Neural cell (in vitro differentiated cells): ENCODE data around the gene LHFPL5. TPM values are rescaled to one million over a fixed set of nuclear protein-coding genes. Genes with fewer than 3 reads are reported as not detected.

Source experiments
- H2AFZ ChIP-seq: fragments of 200-600, 300-800 bp; sonication (generic), shearing (Covaris generic); 2 replicates; pipeline ENCODE4 v1.6.0; 2014; ENCODE audit warnings: low read depth, mild to moderate bottlenecking, antibody characterized with exemption, low read length, moderate library complexity
- H3F3A ChIP-seq: fragments of 200-600 bp; shearing (Covaris generic); 2 replicates; pipeline ENCODE4 v1.6.1; 2016; ENCODE audit warnings: mild to moderate bottlenecking, moderate library complexity, mixed read lengths, antibody characterized with exemption, low read length; ENCODE audit not compliant: insufficient read depth, poor library complexity, severe bottlenecking
- H3K27ac ChIP-seq: fragments of 200-600, 300-800 bp; sonication (generic), shearing (Covaris generic); 2 replicates; pipeline ENCODE4 v1.5.1; 2014; ENCODE audit warnings: mild to moderate bottlenecking, low read length, moderate library complexity
- H3K27me3 ChIP-seq: fragments of 300-800, 200-600 bp; sonication (generic), shearing (Covaris generic); 2 replicates; pipeline ENCODE4 v1.6.0; 2014; ENCODE audit warnings: mild to moderate bottlenecking, low read depth, low read length, moderate library complexity; ENCODE audit not compliant: insufficient read depth
- H3K36me3 ChIP-seq: fragments of 300-800, 200-600 bp; sonication (generic), shearing (Covaris generic); 2 replicates; pipeline ENCODE4 v1.5.1; 2014; ENCODE audit warnings: mild to moderate bottlenecking, antibody characterized with exemption, low read length, moderate library complexity; ENCODE audit not compliant: insufficient read depth
- H3K4me2 ChIP-seq: fragments of 300-800, 200-600 bp; sonication (generic), shearing (Covaris generic); 2 replicates; pipeline ENCODE4 v1.6.0; 2014; ENCODE audit warnings: mild to moderate bottlenecking, low read length
- H3K4me3 ChIP-seq: fragments of 300-800, 200-600 bp; sonication (generic), shearing (Covaris generic); 2 replicates; pipeline ENCODE4 v1.5.1; 2014; ENCODE audit warnings: mild to moderate bottlenecking, low read length, moderate library complexity
- H3K79me2 ChIP-seq: fragments of 200-600 bp; shearing (Covaris generic); replicated peaks from 2 replicates; pipeline ENCODE4 v1.6.0; 2014; ENCODE audit warnings: mild to moderate bottlenecking, low read length, moderate library complexity; ENCODE audit not compliant: insufficient read depth
- H3K9ac ChIP-seq: fragments of 300-800, 200-600 bp; sonication (generic), shearing (Covaris generic); 2 replicates; pipeline ENCODE4 v1.6.1; 2016; ENCODE audit warnings: mild to moderate bottlenecking, low read length, mixed read lengths
- H3K9me2 ChIP-seq: fragments of 200-600 bp; shearing (Covaris generic); 2 replicates; pipeline ENCODE4 v1.6.1; 2016; ENCODE audit warnings: mild to moderate bottlenecking, low read length, mixed read lengths; ENCODE audit not compliant: insufficient read depth
- H3K9me3 ChIP-seq: fragments of 200-600, 300-800 bp; sonication (generic), shearing (Covaris generic); 2 replicates; pipeline ENCODE4 v1.6.1; 2016; ENCODE audit warnings: mild to moderate bottlenecking, mixed run types, low read length, moderate library complexity, mixed read lengths
- H4K20me1 ChIP-seq: fragments of 200-600 bp; shearing (Covaris generic); 2 replicates; pipeline ENCODE4 v1.6.1; 2016; ENCODE audit warnings: mild to moderate bottlenecking, mixed run types; ENCODE audit not compliant: insufficient read depth
- EP300 ChIP-seq: fragments of 450-650 bp; conservative IDR thresholded peaks from 2 replicates; pipeline ENCODE4 v1.6.1; 2014; ENCODE audit warnings: antibody characterized with exemption, mild to moderate bottlenecking, moderate library complexity; ENCODE audit not compliant: poor library complexity, severe bottlenecking
- EZH2 ChIP-seq: fragments of 200-600, 300-800 bp; shearing (Covaris generic), sonication (generic); IDR thresholded peaks from 2 replicates; pipeline ENCODE4 v1.6.1; 2014; ENCODE audit warnings: antibody characterized with exemption, low read length, borderline replicate concordance, mild to moderate bottlenecking; ENCODE audit not compliant: insufficient read depth, poor library complexity, severe bottlenecking
- MXI1 ChIP-seq: fragments of 450-650 bp; conservative IDR thresholded peaks from 2 replicates; pipeline ENCODE4 v1.6.1; 2014; ENCODE audit warnings: antibody characterized with exemption, mild to moderate bottlenecking; ENCODE audit not compliant: poor library complexity, severe bottlenecking
- POLR2AphosphoS5 ChIP-seq: IDR thresholded peaks from 2 replicates; pipeline ENCODE4 v1.6.1; 2012
- RAD21 ChIP-seq: fragments of 450-650 bp; conservative IDR thresholded peaks from 2 replicates; pipeline ENCODE4 v1.6.1; 2014; ENCODE audit warnings: antibody characterized with exemption, mild to moderate bottlenecking, moderate library complexity
- SMC3 ChIP-seq: fragments of 450-650 bp; conservative IDR thresholded peaks from 2 replicates; pipeline ENCODE4 v1.6.1; 2014; ENCODE audit warnings: antibody characterized with exemption, mild to moderate bottlenecking, moderate library complexity; ENCODE audit not compliant: poor library complexity
- TAF1 ChIP-seq: IDR thresholded peaks from 2 replicates; pipeline ENCODE4 v1.6.1; 2012; ENCODE audit warnings: low read depth
- polyA plus RNA-seq: library from polyadenylated mRNA; depleted of rRNA; stranded (reverse); fragments of >200 nt; gene quantifications from 2 replicates; pipeline ENCODE4 v1.2.3, GENCODE V29; 2014
- TF ChIP-seq, protein P1 (sequence below): fragments of 450-650 bp; IDR thresholded peaks from 2 replicates; pipeline ENCODE4 v1.5.1; 2014; ENCODE audit warnings: antibody characterized with exemption, mild to moderate bottlenecking, moderate library complexity; ENCODE audit not compliant: poor library complexity, severe bottlenecking
- TF ChIP-seq, protein P2 (sequence below): IDR thresholded peaks from 2 replicates; pipeline ENCODE4 v1.6.1; 2012; ENCODE audit warnings: borderline replicate concordance

LHFPL5 gene
- polyA plus RNA-seq, 1 donor from 2014 or later: 0.17 TPM

DNA sequence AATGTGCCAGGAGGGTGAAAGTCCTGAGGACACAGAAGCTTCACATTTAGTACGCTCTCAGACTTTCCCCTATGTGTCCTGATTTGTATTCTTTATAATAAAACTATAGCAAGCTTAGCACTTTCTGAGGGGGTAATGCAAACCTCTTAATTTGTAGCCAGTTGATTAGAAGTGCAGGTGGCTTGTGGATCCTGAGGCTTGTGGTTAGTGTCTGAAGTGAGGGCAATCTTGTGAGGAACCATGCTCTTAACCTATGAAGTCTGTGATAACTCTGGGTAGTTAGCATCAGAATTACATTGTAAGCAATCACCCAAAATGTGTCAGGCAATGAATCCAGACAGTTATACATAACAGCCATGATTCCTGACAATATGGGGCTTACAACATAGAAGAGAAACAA lies 51.1 kb downstream of the LHFPL5 start:
- Histone ChIP-seq H4K20me1 (no peaks in the 10 kb centered on the region), H3K27me3 (no peaks in the 10 kb centered on the region), H3F3A (no peaks in the 10 kb centered on the region), H3K36me3 (peaks cover 4% of the 10 kb centered on the region), H3K9ac (no peak overlapping the region), H3K4me3 (no peak overlapping the region), H3K9me3 (no peaks in the 10 kb centered on the region), H3K79me2 (no peaks in the 10 kb centered on the region), H3K9me2 (no peaks in the 10 kb centered on the region), H3K4me2 (no peak overlapping the region), H3K27ac (no peak overlapping the region), H2AFZ (no peak overlapping the region)
- TF ChIP-seq RAD21 (no peak), TAF1 (no peak), POLR2AphosphoS5 (no peak), EP300 (no peak), EZH2 (no peak), MXI1 (no peak), SMC3 (no peak)
- TF ChIP-seq, protein P1, sequence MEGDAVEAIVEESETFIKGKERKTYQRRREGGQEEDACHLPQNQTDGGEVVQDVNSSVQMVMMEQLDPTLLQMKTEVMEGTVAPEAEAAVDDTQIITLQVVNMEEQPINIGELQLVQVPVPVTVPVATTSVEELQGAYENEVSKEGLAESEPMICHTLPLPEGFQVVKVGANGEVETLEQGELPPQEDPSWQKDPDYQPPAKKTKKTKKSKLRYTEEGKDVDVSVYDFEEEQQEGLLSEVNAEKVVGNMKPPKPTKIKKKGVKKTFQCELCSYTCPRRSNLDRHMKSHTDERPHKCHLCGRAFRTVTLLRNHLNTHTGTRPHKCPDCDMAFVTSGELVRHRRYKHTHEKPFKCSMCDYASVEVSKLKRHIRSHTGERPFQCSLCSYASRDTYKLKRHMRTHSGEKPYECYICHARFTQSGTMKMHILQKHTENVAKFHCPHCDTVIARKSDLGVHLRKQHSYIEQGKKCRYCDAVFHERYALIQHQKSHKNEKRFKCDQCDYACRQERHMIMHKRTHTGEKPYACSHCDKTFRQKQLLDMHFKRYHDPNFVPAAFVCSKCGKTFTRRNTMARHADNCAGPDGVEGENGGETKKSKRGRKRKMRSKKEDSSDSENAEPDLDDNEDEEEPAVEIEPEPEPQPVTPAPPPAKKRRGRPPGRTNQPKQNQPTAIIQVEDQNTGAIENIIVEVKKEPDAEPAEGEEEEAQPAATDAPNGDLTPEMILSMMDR: no peak
- TF ChIP-seq, protein P2, sequence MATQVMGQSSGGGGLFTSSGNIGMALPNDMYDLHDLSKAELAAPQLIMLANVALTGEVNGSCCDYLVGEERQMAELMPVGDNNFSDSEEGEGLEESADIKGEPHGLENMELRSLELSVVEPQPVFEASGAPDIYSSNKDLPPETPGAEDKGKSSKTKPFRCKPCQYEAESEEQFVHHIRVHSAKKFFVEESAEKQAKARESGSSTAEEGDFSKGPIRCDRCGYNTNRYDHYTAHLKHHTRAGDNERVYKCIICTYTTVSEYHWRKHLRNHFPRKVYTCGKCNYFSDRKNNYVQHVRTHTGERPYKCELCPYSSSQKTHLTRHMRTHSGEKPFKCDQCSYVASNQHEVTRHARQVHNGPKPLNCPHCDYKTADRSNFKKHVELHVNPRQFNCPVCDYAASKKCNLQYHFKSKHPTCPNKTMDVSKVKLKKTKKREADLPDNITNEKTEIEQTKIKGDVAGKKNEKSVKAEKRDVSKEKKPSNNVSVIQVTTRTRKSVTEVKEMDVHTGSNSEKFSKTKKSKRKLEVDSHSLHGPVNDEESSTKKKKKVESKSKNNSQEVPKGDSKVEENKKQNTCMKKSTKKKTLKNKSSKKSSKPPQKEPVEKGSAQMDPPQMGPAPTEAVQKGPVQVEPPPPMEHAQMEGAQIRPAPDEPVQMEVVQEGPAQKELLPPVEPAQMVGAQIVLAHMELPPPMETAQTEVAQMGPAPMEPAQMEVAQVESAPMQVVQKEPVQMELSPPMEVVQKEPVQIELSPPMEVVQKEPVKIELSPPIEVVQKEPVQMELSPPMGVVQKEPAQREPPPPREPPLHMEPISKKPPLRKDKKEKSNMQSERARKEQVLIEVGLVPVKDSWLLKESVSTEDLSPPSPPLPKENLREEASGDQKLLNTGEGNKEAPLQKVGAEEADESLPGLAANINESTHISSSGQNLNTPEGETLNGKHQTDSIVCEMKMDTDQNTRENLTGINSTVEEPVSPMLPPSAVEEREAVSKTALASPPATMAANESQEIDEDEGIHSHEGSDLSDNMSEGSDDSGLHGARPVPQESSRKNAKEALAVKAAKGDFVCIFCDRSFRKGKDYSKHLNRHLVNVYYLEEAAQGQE: no peak

- Histone ChIP-seq H3K27me3 (no peaks in the 10 kb centered on the region), H4K20me1 (no peaks in the 10 kb centered on the region), H2AFZ (no peak overlapping the region), H3K9ac (no peak overlapping the region), H3K79me2 (no peaks in the 10 kb centered on the region), H3K4me2 (no peak overlapping the region), H3F3A (no peaks in the 10 kb centered on the region), H3K9me3 (no peaks in the 10 kb centered on the region), H3K4me3 (no peak overlapping the region), H3K36me3 (peaks cover 4% of the 10 kb centered on the region), H3K9me2 (no peaks in the 10 kb centered on the region), H3K27ac (no peak overlapping the region)
- TF ChIP-seq RAD21 (no peak), SMC3 (no peak), POLR2AphosphoS5 (no peak), EZH2 (no peak), EP300 (no peak), TAF1 (no peak), MXI1 (no peak)
- TF ChIP-seq, protein P1: no peak
- TF ChIP-seq, protein P2: no peak
Measured at GRCh38 chr6:35857853-35858252, 52.7 kb downstream of the LHFPL5 start.
